GM21786 (cell line): ENCODE measurements around the gene FCSK.
"Not testable (repeated sequence)": the region's sequence is repeated elsewhere in the genome, so short reads cannot be mapped to it uniquely, and the experiment has no call there.

ENCODE experiments used
- ATAC-seq: cut with Tn5 transposase; IDR thresholded peaks from one replicate; pipeline ENCODE4 v1.9.1; 2021; ENCODE audit not compliant: unreplicated experiment

FCSK gene

DNA sequence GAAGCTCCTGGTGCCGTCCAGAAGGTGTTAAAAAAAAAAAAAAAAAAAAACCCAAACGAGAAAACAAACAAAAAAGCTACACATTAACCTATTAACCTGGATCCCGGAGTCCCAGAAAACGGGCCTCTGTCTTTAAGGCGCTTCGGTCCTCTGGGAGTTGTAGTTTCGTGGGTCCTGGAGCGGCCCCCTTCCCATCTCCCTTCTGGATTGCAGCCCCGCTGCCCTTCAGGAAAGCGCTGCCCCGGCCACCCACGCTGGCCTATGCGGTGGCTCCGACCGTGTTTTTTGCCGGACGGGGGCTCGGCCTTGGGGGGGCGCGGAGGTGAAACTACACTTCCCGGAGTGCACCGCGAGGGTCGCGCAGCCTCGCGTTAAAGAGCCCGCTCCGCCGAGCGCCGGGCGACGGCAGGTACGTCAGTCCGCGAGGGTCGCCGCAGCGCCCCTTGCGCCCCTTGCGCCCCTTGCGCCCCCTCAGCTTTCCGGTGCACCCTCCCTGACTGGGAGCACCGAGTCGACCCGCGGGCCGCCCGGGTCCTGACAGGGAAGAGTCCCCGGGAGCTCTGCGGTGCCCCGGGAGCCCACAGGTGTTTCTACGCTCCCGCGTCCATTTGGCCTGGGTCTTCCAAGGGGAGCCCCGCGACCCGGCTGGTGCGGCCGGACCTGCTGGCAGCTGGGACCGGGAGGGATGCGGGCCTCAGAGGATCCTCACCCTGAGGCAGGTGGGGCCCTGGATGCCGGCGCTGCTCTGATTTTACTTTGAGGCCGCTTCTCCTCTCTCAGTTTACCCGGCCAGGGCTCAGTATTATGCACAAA, at the start of gene FCSK:
Gene FCSK (plus strand): TSS at position 374 of the 813 bp plus-strand sequence. CDS start 8,596 bp downstream, outside the sequence.
- ATAC-seq: peak; percentile 88

DNA sequence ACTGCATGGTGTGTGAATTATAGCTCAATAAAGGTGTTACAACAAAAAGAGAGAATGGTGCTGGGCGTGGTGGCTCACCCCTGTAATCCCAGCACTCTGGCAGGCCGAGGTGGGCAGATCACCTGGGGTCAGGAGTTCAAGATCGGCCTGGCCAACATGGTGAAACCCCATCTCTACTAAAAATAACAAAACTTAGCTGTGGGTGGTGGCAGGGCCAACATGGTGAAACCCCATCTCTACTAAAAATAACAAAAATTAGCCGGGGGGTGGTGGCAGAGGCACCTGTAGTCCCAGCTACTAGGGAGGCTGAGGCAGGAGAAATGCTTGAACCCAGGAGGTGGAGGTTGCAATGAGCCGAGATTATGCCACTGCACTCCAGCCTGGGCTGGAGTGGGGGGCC, 48.3 kb upstream of the FCSK start:
- not testable (repeated sequence) for ATAC-seq

DNA sequence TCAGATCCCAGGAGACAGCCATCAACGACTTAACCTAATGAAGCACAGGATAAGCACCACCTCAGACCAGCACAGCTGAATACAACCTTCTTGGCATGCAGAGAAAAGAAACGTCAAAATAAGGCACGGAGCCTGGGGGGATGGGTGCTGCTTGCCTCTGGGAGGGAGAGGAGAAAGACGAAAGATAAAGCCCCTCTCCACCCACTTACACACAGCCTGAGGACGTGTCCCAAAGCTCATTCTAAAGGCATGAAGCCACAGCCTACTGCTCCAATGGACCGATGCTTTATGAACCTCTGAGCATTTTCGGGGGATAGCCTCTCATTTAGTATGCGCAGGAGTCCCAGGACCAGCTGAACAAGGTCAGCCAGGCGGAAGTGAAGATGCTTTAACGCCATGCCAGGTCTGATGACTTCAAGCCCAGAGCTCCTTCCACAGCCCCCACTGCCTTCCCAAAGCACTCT, 46.6 kb upstream of the FCSK start:
- no peak for ATAC-seq

DNA sequence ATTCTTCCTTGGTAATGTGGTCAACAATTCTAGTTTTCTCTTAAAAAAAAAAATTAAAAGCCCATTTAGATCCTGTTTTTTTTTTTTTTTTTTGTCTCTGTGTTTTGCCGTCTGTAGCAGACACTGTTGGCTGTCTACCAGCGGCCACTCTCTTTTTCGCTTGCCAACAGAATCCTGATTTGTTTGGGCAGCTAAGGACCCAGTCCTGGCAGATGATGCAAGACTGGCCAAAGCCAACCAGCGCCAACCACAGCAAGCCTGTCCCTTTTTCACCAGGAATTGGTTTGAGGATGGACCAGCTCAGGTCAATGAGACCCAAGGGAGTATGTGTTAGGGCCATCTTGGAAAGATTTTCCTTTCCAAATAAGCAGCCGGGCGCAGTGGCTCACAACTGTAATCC, 43.7 kb upstream of the FCSK start:
- ATAC-seq: no peak

DNA sequence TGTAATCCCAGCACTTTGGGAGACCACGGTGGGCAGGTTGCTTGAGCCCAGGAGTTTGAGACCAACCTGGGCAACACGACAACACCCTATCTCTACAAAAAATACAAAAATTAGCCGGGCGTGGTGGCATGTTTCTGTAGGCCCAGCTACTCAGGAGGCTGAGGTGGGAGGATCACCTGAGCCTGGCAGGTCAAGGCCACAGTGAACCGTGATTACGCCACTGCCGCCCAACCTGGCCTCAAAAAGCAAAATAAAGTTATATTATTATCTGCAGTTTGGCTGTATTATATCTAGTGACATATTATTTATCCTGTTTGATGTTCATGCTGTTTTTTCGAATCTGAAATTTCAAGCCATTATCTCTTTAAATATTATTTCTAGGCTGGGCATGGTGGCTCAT, 42.0 kb upstream of the FCSK start:
- ATAC-seq: no peak

DNA sequence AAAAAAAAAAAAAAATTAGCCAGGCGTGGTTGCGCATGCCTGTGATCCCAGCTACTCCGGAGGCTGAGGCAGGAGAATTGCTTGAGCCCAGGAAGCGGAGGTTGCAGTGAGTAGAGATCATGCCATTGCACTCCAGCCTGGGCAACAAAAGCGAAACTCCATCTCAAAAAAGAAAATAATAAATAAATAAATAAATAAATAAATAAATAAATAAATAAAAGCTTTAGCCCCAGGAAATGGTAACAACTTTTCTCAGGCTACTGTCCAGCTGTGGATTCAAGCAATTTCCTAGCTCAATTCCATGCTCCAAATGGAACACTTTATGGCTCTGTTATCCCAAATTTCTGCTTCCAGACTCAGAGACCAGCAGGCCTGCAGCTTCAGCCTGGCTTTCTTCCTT, 40.8 kb upstream of the FCSK start:
- not testable (repeated sequence) for ATAC-seq

DNA sequence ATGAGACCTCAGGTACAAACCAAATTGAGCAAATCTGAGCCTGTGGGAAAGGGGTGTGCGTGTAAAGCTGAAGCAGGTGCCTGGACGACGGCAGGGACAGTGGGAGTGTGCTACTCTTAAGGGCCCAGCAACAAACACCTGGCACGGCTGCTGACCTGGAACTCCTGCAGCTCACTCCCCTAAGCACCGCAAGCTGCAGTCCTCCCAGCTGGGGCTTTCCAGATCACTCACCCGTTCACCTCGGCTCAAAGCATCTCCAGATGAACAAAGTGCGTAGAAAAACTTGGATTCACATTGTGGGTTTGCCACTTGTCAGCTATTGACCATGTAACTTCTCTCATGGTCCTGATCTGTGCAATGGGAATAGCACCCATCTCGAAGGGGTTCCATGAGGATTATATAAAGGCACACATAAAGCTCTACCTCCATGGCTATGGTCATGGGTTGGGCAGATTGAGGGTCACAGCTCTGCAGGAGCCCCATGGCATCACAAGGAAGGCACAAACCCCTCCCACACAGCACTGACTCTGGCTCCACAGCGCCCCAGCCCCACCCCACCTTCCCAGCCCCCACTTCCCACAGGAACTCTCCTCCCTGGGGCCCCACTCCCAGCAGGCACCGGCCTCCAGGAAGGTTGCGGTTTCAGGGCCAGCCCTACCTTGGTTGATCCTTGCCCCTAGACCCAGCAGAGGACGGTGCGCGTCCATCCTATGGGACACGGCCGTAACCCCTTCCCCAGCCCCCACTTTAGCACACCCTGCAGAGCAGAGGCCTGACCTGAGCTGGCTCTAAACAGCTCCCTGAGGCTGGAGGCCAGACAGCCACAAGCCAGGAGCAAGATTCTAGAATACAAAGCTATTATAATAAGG, 37.4 kb upstream of the FCSK start:
- peak; percentile 72 for ATAC-seq

DNA sequence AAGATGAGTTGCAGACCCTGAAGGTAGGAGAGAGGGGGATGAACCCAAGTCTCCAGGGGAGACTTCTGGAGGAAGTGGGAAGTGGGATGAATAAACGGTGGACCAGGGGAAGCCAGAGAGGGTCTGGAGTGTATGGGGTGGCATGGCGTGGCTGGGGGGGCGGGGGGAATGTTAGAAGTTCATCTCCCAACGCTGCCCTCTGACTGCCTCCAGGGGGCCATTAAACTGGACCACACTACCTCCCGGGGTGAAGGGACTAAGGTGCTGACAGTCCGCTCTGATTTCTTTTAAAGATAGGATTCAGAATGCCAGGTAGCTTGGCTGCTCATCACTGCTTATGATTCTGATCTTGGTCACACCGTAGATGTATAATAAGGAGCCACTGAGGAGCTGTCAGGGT, 36.7 kb upstream of the FCSK start:
- ATAC-seq: no peak

DNA sequence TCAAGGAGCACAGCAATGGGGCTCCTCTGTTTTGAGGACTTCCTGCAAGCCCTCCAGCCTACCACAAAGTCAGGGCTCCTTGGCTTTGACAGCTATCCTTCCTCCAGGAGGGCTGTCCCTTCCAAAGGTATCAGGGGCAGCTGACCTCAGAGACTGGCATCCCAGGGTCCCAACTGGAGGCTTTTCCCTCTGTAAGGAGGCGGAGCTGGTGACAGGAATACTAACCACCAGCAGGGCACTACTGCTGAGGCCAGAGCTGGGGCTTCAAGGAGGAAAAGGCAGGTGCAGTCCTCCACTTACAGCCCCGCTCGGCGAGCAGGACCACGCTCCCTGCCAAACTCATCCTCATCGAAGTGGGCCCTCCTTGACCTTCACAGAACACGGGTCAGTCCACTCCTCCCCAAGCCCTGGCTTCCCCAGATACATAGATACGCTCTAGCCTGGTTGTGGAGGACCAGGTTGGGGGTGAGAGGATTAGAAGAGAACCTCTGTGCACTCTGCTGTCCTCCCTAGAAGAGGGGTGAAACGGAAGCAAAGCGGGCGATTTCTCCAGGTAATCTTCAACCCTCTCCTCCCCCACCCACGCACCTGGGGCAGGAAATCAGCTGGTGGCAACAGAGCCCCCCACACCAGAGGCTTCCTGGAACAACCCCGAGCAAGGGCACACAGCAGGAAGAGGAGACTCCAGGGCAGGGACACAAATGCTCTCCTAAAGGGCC, 36.0 kb upstream of the FCSK start:
- no peak for ATAC-seq

DNA sequence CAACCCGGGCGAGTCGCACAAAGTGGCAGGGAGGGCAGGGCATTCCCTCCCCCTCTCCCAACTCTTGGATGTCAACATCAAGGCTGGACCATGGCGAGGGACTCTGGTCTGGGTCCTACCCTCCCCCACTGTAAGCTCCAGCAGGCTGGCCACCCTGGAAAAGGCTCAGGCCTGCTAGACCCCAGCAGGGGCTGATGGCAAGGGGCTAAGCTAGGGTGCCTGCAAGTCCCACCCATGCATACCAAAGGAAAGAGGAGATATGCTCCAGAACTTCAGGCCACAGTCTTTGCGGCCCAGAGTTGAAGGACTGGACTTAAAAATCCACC, 35.4 kb upstream of the FCSK start:
- ATAC-seq: no peak

DNA sequence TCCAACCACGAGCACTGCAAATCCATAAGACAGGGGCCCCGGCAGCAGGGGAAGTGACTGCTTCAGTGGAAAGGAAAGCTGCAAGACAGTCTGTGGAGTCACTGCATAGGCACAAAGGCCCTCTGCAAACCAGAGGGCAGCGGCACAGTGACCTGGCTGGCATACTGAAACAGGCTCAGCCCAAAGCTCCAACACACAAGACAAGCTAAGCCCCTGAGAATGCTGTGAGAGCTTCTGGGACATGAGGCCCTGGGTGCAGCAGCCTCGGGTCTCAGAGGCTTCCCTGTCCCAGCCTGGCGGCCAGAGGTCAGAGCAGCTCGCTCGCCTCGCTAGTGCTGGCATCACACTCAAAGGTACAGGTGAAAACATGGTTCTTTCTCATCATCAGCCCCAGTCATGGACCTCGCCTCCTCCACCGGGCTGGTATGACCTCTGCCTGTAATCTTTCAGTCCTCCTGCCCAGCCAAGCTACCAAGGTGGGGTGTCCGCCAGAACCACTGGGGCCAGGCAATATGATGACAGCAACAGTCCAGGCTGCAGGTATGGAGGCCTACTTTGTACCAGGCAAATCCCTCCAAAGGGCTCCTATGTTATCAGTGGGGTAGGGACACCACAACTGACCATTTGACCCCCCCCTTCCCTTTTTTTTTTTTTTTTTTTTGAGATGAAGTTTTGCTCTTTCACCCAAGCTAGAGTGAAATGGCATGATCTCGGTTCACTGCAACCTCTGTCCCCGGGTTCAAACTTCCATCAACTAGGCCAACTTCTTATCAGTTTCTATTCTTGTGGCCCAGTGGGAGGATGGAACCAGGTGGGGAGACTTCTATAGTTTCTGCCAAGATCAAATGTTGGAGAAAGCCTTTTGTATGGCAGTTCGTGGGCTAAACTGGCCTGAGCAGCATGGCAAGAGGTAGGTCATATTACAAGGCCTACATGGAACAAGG, 34.7 kb upstream of the FCSK start:
- no peak for ATAC-seq

DNA sequence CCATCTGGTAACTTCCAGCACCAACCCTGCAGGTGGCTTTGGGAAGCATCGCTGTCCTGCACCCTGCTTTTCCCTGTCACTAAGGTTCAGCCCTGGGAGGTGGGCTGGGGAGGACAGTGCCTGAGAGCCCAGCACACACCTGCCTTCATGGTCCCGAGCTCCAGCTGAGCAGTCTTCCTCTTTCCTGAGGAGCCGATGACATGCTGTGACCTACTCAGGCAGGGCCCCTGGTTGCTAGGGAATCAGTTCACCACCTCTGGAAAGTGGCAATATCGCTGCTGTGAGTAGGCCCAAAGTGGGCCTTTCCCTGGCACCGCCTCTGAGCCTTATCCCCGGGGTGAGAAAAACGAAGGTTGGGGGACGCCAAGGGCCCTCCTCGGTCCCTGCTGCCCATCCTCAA, 33.4 kb upstream of the FCSK start:
- no peak for ATAC-seq

DNA sequence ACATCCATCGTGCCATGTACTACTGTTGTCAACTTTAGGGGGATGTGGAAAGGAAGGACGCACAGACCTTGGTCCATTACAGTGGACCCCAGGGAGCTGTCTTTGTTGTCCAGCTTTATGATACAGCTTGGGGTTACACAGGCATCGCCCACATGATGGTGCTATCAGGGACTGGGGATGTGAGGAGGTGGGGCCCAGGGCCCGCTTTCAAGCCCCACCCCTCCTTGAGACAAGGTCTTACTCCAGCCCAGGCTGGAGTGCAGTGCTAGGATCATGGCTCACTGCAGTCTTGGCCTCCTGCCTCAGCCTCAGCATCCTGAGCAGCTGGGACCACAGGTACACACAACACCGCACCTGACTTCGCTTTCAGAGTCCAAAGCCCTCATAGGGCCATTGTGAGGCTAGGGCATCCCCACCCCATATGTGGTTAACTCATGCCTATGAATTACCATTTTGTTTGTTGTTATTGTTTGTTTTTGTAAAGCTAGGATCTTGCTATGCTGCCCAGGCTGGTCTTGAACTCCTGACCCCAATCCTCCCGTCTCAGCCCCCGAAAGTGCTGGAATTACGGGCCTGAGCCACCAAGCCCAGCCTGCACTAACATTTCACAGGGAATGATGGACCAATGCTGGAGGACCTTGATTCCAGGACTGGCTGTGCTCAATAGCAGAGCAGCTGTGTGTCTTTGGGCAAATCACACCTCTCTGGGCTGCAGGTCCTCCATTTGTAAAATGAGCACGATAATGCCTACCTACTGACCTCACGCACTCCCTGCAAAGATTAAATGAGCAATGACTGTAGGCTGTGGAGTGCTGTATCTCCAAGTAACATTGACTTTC, 32.7 kb upstream of the FCSK start:
- no peak for ATAC-seq

DNA sequence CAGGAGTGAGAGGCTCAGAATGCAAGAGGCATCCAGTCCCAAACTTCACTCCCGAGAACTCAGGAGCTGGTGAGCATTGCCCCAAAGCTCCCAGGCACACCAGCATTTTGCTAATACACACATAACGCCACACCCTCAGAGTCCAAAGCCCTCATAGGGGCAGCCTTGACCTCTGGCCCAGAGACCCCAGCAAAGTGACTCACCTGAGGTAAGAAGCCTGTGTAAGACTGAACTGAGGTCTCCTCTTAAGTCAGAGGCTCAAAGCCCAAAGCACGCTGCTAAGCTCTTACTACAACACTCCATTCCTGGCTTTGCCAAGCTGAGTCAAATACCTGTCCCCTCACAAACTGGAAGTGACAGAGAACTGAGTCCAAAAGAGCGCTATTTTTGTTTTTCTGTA, 31.9 kb upstream of the FCSK start:
- no peak for ATAC-seq

DNA sequence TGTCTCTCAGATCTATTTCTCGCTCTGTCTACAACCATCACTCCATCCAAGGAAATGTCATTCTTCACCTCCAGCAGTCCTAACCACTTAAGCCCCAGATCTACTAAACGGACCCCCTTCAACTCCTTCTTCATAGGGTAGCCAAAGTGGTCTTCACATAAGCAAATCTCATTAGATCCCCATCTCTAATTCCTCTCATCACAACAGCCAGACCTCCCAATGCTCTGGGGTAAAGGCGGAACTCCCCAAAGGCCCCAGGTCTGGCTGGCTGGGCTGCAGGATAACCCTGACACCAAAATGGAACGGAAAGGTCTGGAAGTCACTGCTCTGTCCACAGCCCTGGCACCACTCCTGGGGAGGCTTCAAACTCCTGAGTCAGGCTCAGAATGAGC, 26.6 kb upstream of the FCSK start:
- no peak for ATAC-seq

DNA sequence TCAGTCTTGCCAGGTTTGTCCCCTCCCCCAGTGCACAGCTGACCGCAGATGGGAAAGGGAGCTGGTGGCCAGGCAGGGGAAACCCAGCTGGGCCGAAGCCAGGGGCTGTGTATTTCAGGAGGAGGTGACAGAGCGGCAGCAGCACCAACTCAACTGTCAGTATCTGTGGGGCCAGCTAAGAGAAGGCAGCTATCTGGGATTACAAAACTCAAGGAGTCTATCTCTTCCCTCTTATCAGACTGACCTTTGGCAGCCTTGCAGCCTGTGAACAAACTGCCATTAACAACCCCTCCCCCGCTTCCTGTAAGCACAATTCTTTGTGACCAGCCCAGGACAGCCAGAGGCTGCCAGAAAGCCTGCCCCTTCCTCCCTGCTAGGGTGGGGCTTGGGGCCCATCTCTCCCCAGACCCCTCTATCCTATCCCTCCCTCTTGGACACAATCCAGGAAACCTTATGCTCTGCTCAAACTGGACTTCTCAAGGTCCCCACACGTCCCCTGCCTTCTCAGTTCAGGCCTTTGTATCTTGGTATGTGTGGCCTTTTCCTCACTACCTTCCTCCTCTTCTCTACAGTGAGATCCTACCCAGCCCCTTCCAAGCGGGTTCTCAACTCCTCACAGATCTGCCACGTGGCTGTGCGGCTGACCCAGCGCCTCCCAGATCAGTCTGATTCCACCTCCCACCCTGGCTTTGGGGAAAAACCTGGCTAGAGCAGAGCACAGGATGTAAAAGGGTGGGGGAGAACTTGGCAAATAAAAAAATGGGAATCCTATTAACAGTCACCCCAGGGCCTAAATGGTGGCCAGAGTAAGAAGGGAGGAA, 26.0 kb upstream of the FCSK start:
- ATAC-seq: peak; percentile 23

DNA sequence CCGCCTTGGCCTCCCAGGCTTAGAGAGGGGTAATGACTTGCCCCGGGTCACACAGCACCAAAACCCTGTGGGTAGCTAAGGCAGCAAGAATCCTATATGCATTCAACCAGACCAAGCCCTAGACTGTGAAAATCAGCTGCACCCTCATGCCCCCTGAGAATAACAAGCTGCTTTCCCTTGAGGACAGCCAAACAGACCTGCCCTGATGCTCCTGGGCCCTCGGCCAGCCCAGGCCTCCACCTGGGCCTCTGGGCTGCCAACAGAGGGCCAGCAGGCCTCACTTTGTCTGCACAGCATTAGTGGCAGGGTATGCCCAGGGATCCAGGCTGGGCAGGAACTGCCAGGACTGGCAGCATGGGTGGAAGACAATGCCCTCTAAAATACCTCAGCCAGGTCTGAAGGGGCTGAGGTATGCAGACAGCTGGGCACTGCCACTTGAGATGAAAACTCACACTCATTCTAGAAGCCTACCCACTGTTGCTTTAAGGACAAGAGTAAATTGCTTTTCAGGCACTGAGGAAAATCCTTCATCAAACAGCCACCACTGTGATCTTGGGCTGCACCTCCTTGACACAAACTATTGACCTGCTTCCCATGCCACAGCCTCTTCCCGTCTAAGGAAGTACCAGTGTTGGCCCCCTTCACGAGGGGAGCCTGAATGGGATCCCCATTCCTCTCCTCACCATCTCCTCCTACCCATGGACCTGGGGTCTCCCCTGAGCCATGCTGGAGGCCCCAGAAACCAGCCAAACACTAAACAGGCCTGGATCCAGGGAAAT, 24.3 kb upstream of the FCSK start:
- peak; percentile 19 for ATAC-seq
